Lung microvascular endothelial cell (primary cell): ENCODE results near the gene EGFL6. TPM values are rescaled to one million over a fixed set of nuclear protein-coding genes. Genes with fewer than 3 reads are reported as not detected.

ENCODE experiments used
- DNase-seq, 2 donors: peaks; one replicate each; pipeline versions ENCODE4 v3.0.0 to v3.0.0-alpha.2; 2010; ENCODE audit warnings: low read depth in 2 of 2
- total RNA-seq: library from RNA; depleted of rRNA; stranded (reverse); fragments of >200 nt; gene quantifications from 2 replicates; pipeline ENCODE4 v1.2.1, GENCODE V29; 2014

The EGFL6 gene, protein sequence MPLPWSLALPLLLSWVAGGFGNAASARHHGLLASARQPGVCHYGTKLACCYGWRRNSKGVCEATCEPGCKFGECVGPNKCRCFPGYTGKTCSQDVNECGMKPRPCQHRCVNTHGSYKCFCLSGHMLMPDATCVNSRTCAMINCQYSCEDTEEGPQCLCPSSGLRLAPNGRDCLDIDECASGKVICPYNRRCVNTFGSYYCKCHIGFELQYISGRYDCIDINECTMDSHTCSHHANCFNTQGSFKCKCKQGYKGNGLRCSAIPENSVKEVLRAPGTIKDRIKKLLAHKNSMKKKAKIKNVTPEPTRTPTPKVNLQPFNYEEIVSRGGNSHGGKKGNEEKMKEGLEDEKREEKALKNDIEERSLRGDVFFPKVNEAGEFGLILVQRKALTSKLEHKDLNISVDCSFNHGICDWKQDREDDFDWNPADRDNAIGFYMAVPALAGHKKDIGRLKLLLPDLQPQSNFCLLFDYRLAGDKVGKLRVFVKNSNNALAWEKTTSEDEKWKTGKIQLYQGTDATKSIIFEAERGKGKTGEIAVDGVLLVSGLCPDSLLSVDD
- not detected in 2 replicates for total RNA-seq

DNA sequence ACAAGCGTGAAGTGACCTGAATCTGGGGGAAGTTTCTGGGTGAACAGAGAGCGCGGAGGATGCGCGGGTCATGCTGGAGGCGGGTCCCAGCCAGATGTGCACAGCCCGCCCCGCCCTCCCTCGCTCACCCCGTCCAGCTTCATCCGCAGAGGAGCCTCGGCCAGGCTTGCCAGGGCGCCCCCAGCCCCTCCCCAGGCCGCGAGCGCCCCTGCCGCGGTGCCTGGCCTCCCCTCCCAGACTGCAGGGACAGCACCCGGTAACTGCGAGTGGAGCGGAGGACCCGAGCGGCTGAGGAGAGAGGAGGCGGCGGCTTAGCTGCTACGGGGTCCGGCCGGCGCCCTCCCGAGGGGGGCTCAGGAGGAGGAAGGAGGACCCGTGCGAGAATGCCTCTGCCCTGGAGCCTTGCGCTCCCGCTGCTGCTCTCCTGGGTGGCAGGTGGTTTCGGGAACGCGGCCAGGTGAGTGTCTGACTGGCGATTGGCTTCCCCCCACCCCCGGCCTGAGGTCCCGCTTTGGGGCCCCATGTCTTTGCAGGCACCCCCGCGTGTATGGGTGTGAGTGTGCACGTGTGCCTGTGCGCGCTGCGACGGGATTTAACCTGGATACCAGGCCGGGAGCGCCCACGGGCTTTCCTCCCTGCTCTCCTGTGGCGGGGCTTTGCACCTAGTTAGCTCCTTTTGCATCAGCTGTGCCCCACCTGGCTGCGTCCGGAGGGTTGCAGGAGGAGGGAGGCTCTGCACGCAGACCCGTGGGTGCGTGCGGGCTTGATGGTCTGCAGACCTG is at the start of gene EGFL6:
TSS of gene EGFL6 (plus strand) at position 123 of the 782 bp plus-strand sequence. CDS start at position 384, 261 bp downstream.
- DNase-seq = no peak

DNA sequence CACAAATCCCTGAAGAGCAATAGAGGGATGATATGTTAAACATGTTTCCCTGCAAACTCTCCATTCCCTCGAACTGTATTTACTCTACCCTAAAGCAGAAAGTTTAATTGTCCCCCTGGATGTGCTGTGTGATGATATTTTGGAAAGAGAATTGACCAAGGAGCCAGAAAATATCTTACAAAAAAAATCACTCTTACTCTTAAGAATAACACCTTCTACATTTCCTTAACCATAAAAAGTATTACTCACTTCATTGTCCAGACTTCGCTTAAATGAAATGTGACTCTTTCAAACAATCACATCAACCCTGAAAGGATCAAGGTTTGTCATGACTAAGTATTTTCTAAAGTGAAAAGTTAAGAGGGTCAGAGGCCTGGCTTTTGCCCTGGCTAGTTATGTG is 49.0 kb upstream of the EGFL6 start:
- no peak for DNase-seq

DNA sequence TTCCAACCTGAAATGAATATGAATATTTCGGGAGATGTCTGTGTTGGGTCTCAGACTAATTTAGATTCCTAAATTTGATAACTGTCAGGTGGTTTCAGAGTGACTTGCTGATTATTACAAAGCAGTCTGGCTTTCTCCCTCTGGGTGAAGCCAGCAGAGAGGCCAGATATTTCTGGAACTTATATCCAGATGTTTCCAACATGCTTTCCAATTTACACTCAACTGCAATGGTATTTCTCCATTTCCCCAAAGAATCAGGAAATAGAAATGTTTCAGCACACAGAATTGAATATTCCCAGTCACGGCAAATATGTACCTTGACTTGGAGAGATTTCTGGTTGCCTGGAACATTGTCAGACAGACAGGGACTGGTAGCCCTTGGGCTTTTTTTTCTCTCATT is 48.5 kb upstream of the EGFL6 start:
- DNase-seq = peak in 1 of 2 donors; percentile 7

DNA sequence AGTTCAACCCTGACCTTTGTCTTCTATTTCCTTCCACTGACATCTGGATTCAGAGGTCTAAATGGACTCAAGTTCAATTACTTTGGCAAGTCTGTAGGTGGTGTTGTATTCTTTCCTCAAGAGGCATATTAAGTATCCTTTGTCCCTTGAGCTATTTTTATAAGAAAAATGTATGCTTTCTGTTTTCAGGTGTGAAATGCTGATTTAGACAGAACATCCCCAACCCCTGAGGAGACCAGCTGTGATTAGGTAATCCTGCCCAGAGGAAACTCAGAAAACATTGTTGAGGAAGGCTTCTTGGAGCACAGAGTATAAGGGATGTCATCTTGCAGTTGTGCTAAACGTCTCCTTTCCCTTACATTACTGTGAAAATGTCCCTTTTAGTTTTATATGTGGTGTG is 46.6 kb upstream of the EGFL6 start:
- no peak for DNase-seq

DNA sequence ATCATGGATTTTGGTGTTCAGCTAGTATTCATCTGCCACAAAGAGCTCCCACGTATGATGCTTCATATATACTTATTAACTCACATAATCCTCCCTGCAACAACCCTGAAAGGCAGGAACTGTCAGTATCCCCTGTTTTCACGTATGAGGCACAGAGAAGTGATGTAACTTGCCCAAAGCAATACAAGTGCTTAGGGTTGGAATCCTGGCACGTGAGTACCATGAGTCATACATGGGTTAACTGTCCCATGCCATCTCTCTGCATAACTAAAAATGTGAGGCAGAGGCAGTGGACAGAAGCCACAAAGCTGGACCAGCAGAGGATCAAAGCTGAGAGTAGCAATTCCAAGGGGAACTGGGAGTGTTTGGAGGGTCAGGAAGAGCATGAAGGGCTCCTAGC is 35.7 kb upstream of the EGFL6 start:
- DNase-seq = peak in 1 of 2 donors; percentile 1

DNA sequence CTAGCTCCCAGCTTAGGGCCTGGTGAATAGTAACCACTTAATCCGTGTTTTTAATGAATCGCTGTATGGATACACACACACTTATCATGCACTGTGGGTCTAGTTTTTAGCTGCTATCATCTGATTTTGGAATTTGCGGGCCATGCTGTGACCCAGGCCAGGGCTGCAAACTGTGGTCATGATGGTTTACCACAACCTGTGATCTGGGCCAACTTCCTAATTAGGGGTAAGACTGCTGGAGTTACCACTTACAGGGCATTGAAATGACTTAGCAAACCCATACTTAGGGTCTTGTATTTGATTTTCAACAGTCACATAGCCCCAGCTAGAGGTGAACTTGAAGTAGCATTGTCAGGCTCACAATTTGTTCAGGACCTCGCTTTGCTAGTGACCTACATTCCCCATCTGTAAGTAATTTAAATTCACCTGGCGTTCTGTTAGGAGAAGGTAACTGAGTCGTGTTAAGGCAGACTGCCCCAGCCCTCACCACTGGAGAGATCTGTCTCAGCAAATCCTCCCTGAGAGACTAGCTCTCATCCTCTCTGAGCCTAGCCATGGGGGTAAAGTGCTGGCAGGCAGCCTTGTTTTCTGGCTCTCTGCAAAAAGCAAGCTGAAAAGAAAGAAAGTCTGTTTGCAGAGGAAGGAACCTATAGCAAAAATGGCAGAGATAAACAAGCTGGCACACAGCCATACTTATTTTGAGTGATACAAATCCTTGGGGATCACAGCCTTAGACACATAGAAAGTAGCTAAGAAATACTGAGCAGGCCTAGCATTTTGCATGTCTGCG is 33.8 kb upstream of the EGFL6 start:
- no peak for DNase-seq

DNA sequence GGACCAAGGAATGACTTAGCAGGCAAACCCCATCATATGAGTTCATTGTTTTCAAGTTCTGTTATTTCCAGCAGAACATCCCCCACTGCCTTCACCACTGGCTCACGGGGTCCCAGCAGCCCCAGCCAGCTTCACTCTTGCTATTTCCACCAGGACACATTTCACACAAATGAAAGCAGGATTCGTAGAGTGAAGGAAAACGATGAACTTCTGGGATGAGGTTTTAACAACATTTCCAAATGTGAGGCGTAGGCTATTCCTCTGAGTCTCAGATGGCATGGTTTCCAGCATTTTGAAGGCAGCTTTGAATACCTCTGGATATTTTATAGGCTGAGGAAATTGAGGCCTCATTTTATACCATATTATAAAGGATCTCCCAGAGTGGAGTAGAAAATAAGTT is 32.9 kb upstream of the EGFL6 start:
- no peak for DNase-seq

DNA sequence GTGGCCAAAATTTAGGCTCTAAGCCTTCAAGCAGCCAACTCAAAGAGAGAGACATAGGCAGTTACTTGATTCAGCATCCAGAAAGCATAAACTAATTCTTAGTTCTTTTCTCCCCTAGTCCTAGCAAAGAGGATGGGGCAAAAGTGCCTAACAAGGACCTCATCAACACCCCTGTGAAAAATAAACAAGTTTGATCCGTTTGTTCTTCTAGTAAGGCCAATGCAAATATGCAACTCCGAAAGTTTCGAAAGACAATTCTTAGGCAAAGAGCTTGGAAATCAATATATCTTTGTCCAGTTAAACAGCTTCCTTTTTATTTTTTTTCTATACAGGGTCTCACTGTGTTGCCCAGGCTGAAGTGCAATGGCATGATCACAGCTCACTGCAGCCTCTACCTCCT is 31.0 kb upstream of the EGFL6 start:
- no peak for DNase-seq

DNA sequence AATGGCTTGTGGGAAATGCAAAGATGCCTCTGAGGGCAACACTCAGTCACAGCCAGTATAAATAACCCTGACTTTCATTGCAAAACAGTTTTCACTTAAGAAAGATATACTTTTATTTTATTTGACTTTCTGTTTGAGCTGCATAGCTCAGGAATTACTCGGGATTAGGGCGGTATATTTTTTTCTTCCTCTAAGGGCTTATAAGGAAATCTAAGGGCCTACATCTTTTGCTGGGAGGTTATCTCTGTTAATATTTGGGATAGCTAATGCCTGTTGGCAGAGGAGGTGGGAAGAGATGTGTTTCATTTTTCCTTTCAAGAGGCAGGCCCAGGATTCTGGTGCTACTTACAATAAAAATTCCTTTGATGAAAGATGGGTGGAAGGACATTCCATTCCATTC is 28.8 kb upstream of the EGFL6 start:
- no peak for DNase-seq

DNA sequence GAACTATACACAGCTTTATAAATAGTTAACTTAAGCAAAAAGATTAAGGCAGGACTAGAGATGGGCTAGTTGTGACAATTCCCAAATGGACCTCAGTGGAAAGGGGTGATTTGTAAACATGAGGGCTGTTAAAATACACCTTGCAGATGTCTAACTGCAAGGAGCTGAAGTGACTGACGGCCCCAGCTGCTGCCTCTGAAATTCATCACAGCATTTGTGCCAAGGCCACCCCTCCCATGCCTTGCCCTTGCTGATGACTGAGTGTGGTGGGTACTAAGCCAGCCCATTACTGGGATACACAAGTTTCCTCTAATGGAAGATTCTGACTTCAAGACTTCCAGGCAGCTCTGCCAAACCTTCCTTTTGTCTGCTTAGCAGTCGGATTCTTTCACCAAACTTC is 23.7 kb upstream of the EGFL6 start:
- DNase-seq = no peak

DNA sequence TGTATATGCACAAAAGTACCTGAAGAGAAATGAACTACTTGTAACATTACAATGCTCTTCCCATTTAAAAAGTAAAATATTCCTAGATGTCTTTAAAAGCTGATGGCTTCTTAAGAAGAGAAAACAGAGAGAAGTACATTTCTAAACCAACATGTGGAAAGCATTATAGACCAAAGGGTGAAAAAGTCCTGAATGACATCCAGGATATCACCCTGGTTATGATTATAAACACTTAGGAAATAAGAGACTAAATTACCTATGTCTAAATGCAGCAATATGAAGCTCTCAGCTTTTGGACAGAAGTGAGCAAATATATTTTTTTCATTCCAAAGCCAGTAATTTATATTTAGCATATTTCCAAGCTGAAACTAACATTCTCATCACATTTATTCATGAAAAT is 21.7 kb upstream of the EGFL6 start:
- no peak for DNase-seq

DNA sequence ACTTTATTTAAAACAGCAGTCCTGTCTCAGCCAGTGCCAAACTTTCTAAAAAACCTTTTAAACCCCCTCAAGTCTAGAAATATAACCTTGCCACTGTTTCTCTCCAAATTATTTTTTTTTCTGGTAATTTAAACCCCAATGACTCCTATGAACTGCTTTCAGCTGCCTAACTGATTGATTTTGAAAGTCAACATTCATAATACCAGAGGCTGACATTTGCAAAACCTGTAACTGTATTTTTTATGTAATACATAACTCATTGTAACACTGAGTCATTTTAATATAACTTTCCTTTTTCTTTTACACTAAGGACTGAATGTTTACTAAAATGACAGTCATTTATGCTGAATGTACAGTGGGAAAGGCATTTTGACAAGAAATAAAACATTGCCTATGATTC is 19.1 kb upstream of the EGFL6 start:
- DNase-seq = no peak

DNA sequence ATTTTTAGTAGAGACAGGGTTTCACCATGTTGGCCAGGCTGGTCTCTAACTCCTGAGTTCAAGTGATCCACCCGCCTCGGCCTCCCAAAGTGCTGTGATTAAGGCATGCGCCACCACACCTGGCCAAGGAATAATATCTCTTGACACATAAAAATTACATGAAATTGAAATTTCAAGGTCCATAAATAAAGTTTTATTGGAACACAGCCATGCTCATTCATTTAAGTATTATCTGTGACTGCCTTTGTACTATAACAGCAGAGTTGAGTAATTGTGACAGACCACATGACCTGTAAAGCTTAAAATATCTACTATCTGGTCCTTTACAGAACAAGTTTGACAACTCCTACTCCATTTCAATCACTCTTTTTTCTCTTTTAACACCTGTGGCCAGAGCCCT is 17.8 kb upstream of the EGFL6 start:
- DNase-seq = no peak

DNA sequence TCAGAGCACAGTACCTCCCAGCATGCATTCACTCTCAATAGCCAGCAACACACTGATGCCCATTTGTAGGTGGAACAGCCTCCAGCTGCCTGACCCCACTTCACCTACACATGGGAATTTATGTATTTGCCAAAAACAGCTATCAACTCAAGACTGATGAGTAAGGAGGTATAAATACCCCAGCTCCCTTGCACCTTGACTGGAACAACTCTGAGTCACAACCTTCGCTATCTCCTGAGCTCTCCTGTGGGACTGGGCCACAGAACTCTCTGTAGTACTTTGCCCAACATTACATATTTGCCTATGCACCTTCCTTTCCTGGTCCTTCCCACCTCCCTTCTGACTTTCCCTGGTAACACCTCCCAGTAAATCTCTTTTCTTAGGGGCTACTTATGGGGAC is 16.5 kb upstream of the EGFL6 start:
- DNase-seq = no peak

DNA sequence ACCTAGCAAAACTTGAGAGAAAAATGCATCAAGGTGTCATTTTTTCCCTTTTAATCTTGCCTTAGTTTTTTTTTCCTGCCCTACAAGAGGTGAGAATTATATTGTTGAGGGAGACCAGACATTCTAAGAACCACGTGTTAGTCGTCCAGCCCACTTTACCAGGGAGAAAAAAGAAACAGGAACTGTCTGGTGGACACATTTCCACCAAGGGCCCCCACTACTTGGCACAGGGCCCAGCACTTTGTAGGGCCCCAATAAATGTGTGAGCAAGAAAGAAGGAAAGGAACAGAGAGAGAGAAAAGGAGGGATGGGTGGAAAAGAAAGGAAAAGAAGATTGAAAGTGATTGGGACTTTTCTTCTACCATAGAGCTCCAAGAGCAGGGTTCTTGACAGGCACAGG is 3.9 kb upstream of the EGFL6 start:
- DNase-seq = no peak

DNA sequence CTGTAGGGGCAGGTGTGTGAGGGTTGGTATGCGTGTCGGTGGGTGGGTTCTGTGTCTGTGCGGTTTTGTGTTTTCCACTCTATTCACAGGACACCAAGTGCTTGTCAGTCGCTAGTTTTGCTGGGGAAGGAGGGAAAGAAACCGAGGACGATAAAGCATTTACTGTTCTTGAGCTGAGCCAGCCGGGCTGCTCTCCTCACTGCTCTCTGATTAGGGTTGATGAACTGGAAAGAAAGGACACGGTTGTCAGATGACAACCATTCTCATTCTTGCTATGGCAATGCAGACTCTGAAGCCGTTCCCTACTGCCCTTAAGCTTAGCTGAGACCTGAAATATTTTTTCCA is 832 bp downstream of the EGFL6 start:
- no peak for DNase-seq

DNA sequence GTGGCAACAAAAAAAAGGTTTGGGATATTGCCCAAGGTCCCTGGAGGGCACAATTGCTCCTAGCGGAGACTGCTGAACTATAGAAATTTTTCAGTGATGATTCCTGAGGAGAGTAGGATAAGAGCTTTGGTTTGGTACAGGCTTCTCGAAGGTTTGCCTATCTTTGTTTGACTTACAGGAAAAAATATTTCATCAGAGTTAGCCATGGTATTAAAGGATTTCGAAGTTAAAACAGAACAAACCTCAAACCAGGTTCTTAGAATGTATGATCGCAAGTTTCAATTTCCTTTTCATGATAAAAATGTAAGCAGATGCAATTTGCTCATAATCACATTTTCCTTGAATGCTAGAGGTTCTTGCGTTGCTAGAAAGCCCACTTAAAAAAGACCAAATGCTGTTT is 1.7 kb downstream of the EGFL6 start:
- no peak for DNase-seq

DNA sequence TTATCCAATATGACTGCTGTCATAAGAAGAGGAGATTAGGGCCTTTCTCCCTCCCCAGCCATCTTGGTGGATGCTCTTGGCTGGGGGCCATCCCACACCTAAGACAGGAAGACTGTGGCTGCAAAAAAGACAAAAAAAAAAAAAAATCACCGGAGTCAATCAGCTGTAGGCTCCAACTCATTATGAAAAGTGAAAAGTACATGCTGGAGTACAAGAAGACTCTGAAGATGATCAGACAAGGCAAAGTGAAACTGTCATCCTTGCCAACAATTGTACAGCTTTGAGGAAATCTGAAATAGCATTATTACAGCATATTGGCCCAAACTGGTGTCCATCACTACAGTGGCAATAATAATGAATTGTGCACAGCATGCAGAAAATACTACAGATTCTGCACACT is 5.2 kb downstream of the EGFL6 start:
- DNase-seq = no peak

DNA sequence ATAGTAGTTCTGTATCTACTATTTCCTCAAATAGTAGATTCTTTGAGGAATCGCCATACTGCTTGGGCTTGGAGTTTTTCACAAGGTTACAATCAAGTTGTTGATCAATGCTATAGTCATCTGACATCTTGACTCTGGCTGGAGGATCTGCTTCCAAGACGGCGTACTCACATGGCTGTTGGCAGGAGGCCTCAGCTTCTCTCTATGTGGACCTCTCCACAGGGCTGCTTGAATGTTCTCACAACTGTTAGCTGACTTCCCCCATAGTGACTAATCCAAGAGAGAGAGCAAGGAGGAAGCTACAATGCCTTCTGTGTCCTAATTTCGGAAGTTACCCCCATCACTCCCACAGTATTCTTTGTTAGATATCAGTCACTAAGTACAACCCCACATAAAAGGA is 10.3 kb downstream of the EGFL6 start:
- DNase-seq = no peak

DNA sequence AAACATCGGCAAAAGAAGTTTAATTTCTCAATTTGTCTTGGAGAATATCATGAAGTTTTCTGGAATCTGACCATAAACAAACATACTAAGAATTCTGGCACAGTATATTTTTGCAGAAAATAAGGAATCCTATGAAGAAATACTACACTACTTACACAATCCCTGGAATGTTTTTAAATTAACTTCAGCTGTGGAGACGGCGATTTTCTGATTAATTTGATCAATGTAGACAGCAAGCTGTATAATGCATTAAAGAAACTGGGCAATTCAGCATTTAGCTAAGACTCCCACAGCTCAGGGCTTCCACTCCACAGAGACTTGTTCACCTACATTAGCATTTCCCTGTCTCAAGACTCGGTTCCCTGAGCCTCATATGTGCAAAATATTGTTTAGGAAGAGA is 12.2 kb downstream of the EGFL6 start:
- no peak for DNase-seq

DNA sequence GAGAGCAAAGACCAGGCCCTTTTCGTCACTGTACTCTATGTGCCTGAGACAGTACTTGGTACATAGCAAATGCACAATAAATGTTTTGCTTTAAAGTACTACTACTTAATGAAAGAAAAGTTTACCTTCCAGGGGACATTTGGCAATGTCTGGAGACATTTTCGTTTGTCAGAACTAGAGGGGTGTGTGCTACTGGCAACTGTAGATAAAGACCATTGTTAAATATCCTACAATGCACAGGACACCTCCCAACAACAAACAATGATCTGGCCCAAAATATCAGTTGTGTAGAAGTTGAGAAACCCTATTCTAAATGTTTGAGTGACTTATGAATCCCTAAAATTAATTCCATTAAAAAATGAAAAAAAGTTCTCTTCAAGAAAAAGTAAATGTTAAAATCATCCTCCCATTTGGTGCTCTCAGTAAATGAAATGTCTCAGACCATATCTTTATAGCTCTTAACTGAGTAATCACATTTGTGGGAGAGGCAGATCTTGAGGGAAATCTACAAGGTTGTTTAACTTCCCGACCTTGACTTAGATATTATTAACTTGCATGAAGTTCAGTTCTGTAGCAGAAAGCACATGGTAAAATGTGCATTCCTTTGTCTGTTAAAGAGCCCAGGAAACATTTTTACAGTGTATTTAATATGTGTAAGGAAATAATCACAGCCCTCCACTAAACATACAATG is 18.5 kb downstream of the EGFL6 start:
- no peak for DNase-seq
